Brain microvascular endothelial cell (primary cell): ENCODE measurements around the gene GLTP.

Experiments
- DNase-seq: peaks from one replicate; pipeline ENCODE4 v3.0.0-alpha.2; 2020
- H3K27ac ChIP-seq: fragments of 250-450 bp; sonication (Bioruptor Pico); 2 replicates; pipeline ENCODE4 v1.5.1; 2020; ENCODE audit warnings: mild to moderate bottlenecking, moderate library complexity
- H3K27me3 ChIP-seq: fragments of 250-450 bp; sonication (Bioruptor Pico); replicated peaks from 2 replicates; pipeline ENCODE4 v1.5.1; 2020; ENCODE audit warnings: mild to moderate bottlenecking
- H3K36me3 ChIP-seq: fragments of 250-450 bp; sonication (Bioruptor Pico); replicated peaks from 2 replicates; pipeline ENCODE4 v1.5.1; 2020; ENCODE audit warnings: mild to moderate bottlenecking
- H3K4me3 ChIP-seq: 2 replicates; pipeline ENCODE4 v1.5.1; 2011; ENCODE audit warnings: low read depth, mild to moderate bottlenecking, control low read depth, low read length, moderate library complexity
- CTCF ChIP-seq: IDR thresholded peaks from 2 replicates; pipeline ENCODE4 v1.5.1; 2011; ENCODE audit warnings: low read depth, mild to moderate bottlenecking, moderate library complexity, low read length, control low read depth, inconsistent platforms; ENCODE audit errors: missing control alignments
- in situ Hi-C: cut with HindIII; loops from 2 replicates; pipeline ENCODE4 v1.10.0; 2017; ENCODE audit warnings: low sequenced_read_pairs, low pct_ligation_motif_present

GLTP gene

DNA sequence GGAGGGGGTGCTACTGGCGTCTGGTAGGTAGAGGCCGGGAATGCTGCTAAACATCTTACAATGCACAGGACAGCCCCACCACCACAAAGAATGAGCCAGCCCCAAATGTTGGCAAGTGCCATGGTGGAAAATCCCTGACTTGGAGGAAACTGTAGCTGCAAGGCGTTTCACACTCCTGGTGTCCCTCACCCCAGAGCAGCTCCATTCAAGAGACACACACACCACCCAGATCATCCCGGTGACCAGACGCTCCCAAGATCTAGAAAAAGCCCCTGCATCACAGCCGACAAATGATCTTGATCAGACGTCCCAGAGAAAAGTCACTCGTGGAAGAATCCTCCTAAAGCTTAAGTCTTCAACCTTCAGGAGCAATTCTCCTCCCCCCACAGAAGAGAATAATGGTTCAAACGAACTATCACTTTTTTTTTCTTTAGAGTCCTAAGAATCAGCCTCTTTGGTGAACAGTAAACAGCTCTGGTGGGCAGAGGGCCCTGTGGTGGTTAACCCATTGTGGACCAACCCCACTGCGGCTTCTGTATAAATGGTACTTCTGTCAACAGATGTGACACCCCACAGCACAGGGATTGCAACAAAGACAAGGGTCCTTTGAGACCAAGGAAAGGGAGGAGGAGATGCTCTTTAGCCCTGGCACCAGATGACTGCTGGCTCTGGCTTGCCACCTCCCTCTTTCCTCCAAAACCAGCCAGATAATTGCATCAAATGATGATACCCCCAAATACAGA, 2.7 kb downstream of the GLTP start:
- Histone ChIP-seq H3K27me3 (no peaks in the 10 kb centered on the region), H3K27ac (no peak overlapping the region), H3K4me3 (no peak overlapping the region), H3K36me3 (no peaks in the 10 kb centered on the region)
- DNase-seq: no peak
- no peak for TF ChIP-seq CTCF
- in situ Hi-C loops: no loop called here

DNA sequence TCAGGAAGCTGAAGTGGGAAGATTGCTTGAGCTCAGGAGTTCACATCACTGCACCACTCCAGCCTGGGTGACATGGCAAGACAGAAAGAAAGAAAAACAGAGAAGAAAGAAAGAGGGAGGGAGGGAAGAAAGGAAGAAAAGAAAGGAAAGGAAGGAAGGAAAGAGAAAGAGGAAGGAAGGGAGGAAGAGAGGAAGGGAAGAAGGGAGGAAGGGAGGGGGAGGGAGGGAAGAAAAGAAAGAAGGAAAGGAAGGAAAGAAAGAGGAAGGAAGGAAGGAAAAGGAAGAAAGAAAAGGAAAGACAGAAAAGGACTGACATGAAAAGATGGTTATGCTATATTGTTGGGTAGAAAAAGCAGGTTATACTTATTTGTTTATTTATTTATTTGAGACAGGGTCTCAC, 3.9 kb downstream of the GLTP start:
- H3K27ac ChIP-seq: no peak overlapping the region
- in situ Hi-C loops: no loop called here
- H3K4me3 ChIP-seq: no peak overlapping the region
- no peaks in the 10 kb centered on the region for H3K27me3 ChIP-seq
- no peaks in the 10 kb centered on the region for H3K36me3 ChIP-seq
- TF ChIP-seq CTCF: no peak
- no peak for DNase-seq

GRCh38 chr12:109875572-109876131, 4.7 kb downstream of the GLTP start:
- no peak for DNase-seq
- H3K36me3 ChIP-seq: no peaks in the 10 kb centered on the region
- no peaks in the 10 kb centered on the region for H3K27me3 ChIP-seq
- TF ChIP-seq CTCF: no peak
- no peak overlapping the region for H3K27ac ChIP-seq
- no peak overlapping the region for H3K4me3 ChIP-seq
- in situ Hi-C loops: no loop called here

DNA sequence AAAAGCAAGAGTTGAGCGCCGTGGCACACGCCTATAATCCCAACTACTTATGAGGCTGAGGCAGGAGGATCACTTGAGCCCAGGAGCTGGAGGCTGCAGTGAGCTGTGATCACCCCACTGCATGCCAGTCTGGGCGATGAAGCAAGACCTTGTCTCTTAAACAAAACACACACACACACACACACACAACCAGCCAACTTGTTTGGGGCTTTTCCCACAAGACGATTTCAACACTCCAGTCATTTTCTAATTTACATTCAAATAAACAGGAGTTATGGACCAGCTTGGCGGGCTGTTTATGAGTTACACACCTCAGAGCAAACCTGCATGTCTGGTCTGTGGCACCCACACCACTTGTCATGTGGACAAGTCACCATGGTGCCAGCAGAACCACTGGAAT, 6.7 kb downstream of the GLTP start:
- H3K36me3 ChIP-seq: no peaks in the 10 kb centered on the region
- no peak for TF ChIP-seq CTCF
- in situ Hi-C loops: no loop called here
- no peaks in the 10 kb centered on the region for H3K27me3 ChIP-seq
- no peak overlapping the region for H3K27ac ChIP-seq
- DNase-seq: no peak
- no peak overlapping the region for H3K4me3 ChIP-seq

- DNase-seq: no peak
- in situ Hi-C loops: no loop called here
- Histone ChIP-seq H3K4me3 (no peak overlapping the region), H3K27ac (no peak overlapping the region), H3K36me3 (no peaks in the 10 kb centered on the region), H3K27me3 (no peaks in the 10 kb centered on the region)
- no peak for TF ChIP-seq CTCF
These were observed 8.6 kb downstream of the GLTP start for GRCh38 chr12:109871668-109872314.
